ENCODE results near the gene CMTM2.

- TF ChIP-seq POLR2A (IDR thresholded peaks at IDR 0.05) (no peak), CTCF (IDR thresholded peaks at IDR 0.05) (no peak)
Measured at GRCh38 chr16:66616169-66616568, 36.9 kb downstream of the CMTM2 start.
